ENCODE results near the gene APOA1. TPM values are rescaled to one million over a fixed set of nuclear protein-coding genes. Genes with fewer than 3 reads are reported as not detected.

The APOA1 gene
- total RNA-seq, 2 donors from 2014 or later = 0.37 TPM

DNA sequence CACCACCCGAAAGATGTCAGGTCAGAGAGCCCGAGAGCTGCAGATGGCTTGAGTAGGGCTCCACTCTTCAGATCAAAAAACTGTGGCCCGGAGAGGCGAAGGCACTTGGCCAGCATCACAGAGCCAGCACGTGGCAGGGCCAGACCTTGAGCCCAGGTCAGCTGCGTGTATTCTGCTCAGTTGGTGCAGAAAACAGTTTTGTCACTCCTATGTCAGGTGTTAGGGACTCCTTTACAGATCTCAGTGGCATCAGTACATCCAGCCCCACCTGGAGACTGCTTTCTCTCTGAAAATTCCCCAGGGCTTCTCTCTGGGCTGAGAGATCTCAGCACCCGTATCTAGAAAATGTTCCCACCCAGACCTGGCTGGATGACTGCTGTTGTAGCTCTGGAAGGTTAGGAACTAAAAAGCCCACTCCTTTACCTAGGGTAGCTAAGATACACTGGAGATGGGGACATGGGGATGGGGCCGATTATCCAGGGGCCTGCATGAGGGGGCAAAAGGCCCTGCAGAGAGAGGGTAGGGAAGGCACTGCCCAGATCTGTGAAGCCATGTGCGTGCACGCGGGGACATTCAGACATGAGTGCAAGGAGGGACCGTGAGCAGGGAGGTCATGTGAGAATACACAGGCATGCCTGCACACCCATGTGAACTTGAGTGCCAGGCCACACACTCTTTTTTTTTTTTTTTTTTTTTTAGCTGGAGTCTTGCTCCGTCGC, 3.4 kb downstream of the APOA1 start:
- ATAC-seq (replicated peaks) = no peak
- Mint-ChIP-seq H3K9me3 (no peaks in the 10 kb centered on the region), H3K36me3 (ENCODE audit: low read depth) (no peaks in the 10 kb centered on the region), H3K4me3 (no peak overlapping the region), H3K27me3 (no peaks in the 10 kb centered on the region), H3K27ac (no peak overlapping the region), H3K4me1 (no peaks in the 10 kb centered on the region)

DNA sequence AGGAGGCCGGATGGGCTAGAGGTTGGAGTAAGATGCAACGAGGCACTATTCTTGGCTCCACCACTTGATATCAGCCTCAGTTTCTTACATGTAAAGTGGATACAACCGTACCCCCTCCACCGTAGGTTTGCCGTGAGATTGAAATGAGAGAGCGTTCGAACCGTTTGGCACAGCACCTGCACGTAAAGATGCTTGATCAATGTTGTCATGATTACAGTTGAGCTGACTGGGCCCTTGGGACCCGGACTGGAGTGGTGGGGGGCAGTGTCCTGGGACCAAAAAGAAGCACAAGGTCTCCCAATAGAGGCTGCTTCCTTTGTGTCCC, 4.0 kb downstream of the APOA1 start:
- Mint-ChIP-seq H3K4me1 (no peaks in the 10 kb centered on the region), H3K9me3 (no peaks in the 10 kb centered on the region), H3K36me3 (ENCODE audit: low read depth) (no peaks in the 10 kb centered on the region), H3K27me3 (no peaks in the 10 kb centered on the region), H3K27ac (no peak overlapping the region), H3K4me3 (no peak overlapping the region)
- ATAC-seq (replicated peaks) = no peak

DNA sequence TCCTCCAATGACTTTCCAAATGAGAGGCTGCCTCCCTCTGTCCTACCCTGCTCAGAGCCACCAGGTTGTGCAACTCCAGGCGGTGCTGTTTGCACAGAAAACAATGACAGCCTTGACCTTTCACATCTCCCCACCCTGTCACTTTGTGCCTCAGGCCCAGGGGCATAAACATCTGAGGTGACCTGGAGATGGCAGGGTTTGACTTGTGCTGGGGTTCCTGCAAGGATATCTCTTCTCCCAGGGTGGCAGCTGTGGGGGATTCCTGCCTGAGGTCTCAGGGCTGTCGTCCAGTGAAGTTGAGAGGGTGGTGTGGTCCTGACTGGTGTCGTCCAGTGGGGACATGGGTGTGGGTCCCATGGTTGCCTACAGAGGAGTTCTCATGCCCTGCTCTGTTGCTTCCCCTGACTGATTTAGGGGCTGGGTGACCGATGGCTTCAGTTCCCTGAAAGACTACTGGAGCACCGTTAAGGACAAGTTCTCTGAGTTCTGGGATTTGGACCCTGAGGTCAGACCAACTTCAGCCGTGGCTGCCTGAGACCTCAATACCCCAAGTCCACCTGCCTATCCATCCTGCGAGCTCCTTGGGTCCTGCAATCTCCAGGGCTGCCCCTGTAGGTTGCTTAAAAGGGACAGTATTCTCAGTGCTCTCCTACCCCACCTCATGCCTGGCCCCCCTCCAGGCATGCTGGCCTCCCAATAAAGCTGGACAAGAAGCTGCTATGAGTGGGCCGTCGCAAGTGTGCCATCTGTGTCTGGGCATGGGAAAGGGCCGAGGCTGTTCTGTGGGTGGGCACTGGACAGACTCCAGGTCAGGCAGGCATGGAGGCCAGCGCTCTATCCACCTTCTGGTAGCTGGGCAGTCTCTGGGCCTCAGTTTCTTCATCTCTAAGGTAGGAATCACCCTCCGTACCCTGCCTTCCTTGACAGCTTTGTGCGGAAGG, 4.8 kb downstream of the APOA1 start:
- Mint-ChIP-seq H3K27me3 (no peaks in the 10 kb centered on the region), H3K9me3 (no peaks in the 10 kb centered on the region)

DNA sequence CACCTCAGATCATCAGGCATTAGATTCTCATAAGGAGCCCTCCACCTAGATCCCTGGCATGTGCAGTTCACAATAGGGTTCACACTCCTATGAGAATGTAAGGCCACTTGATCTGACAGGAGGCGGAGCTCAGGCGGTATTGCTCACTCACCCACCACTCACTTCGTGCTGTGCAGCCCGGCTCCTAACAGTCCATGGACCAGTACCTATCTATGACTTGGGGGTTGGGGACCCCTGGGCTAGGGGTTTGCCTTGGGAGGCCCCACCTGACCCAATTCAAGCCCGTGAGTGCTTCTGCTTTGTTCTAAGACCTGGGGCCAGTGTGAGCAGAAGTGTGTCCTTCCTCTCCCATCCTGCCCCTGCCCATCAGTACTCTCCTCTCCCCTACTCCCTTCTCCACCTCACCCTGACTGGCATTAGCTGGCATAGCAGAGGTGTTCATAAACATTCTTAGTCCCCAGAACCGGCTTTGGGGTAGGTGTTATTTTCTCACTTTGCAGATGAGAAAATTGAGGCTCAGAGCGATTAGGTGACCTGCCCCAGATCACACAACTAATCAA, 5.6 kb downstream of the APOA1 start:
- Mint-ChIP-seq H3K9me3 (no peaks in the 10 kb centered on the region), H3K27ac (no peak overlapping the region), H3K4me1 (no peaks in the 10 kb centered on the region), H3K27me3 (no peaks in the 10 kb centered on the region), H3K4me3 (no peak overlapping the region), H3K36me3 (ENCODE audit: low read depth) (no peaks in the 10 kb centered on the region)
- no peak for ATAC-seq (replicated peaks)

More for the DNA sequence above, 4.8 kb downstream of the APOA1 start:
- ATAC-seq (replicated peaks) = no peak
- Mint-ChIP-seq H3K36me3 (ENCODE audit: low read depth) (no peaks in the 10 kb centered on the region), H3K4me3 (no peak overlapping the region), H3K27ac (no peak overlapping the region), H3K4me1 (no peaks in the 10 kb centered on the region)

DNA sequence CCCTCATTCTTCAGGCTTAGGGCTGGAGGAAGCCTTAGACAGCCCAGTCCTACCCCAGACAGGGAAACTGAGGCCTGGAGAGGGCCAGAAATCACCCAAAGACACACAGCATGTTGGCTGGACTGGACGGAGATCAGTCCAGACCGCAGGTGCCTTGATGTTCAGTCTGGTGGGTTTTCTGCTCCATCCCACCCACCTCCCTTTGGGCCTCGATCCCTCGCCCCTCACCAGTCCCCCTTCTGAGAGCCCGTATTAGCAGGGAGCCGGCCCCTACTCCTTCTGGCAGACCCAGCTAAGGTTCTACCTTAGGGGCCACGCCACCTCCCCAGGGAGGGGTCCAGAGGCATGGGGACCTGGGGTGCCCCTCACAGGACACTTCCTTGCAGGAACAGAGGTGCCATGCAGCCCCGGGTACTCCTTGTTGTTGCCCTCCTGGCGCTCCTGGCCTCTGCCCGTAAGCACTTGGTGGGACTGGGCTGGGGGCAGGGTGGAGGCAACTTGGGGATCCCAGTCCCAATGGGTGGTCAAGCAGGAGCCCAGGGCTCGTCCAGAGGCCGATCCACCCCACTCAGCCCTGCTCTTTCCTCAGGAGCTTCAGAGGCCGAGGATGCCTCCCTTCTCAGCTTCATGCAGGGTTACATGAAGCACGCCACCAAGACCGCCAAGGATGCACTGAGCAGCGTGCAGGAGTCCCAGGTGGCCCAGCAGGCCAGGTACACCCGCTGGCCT, 7.1 kb downstream of the APOA1 start:
- H3K4me3 Mint-ChIP-seq = no peak overlapping the region
- no peaks in the 10 kb centered on the region for H3K27me3 Mint-ChIP-seq
- ATAC-seq (replicated peaks) = no peak
- no peaks in the 10 kb centered on the region for H3K4me1 Mint-ChIP-seq
- no peak overlapping the region for H3K27ac Mint-ChIP-seq
- no peaks in the 10 kb centered on the region for H3K36me3 Mint-ChIP-seq (ENCODE audit: low read depth)
- no peaks in the 10 kb centered on the region for H3K9me3 Mint-ChIP-seq

DNA sequence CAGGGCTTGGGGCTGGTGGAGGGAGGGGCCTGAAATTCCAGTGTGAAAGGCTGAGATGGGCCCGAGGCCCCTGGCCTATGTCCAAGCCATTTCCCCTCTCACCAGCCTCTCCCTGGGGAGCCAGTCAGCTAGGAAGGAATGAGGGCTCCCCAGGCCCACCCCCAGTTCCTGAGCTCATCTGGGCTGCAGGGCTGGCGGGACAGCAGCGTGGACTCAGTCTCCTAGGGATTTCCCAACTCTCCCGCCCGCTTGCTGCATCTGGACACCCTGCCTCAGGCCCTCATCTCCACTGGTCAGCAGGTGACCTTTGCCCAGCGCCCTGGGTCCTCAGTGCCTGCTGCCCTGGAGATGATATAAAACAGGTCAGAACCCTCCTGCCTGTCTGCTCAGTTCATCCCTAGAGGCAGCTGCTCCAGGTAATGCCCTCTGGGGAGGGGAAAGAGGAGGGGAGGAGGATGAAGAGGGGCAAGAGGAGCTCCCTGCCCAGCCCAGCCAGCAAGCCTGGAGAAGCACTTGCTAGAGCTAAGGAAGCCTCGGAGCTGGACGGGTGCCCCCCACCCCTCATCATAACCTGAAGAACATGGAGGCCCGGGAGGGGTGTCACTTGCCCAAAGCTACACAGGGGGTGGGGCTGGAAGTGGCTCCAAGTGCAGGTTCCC, 7.8 kb downstream of the APOA1 start, which contains the start of gene APOC3:
APOC3 (plus strand) TSS at position 383 of the 659 bp plus-strand sequence. CDS start 676 bp downstream, outside the sequence.
- H3K9me3 Mint-ChIP-seq = no peaks in the 10 kb centered on the region
- no peak for ATAC-seq (replicated peaks)
- no peaks in the 10 kb centered on the region for H3K27me3 Mint-ChIP-seq
- no peaks in the 10 kb centered on the region for H3K36me3 Mint-ChIP-seq (ENCODE audit: low read depth)
- H3K27ac Mint-ChIP-seq = no peak within 1 kb of the TSS
- H3K4me3 Mint-ChIP-seq = no peak within 1 kb of the TSS
- H3K4me1 Mint-ChIP-seq = no peaks in the 10 kb centered on the region

DNA sequence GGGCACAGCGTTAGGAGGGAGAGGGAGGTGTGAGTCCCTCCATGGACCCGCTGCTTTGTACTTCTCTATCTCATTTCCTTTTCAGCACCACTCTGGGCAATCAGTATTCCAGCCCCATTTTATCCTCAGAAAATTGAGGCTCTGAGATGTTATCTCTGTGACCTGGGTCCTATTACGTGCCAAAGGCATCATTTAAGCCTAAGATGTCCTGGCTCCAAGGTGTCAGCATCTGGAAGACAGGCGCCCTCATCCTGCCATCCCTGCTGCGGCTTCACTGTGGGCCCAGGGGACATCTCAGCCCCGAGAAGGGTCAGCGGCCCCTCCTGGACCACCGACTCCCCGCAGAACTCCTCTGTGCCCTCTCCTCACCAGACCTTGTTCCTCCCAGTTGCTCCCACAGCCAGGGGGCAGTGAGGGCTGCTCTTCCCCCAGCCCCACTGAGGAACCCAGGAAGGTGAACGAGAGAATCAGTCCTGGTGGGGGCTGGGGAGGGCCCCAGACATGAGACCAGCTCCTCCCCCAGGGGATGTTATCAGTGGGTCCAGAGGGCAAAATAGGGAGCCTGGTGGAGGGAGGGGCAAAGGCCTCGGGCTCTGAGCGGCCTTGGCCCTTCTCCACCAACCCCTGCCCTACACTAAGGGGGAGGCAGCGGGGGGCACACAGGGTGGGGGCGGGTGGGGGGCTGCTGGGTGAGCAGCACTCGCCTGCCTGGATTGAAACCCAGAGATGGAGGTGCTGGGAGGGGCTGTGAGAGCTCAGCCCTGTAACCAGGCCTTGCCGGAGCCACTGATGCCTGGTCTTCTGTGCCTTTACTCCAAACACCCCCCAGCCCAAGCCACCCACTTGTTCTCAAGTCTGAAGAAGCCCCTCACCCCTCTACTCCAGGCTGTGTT, 8.5 kb downstream of the APOA1 start:
- H3K27ac Mint-ChIP-seq = no peak overlapping the region
- no peak for ATAC-seq (replicated peaks)
- H3K4me3 Mint-ChIP-seq = no peak overlapping the region
- H3K9me3 Mint-ChIP-seq = no peaks in the 10 kb centered on the region
- no peaks in the 10 kb centered on the region for H3K36me3 Mint-ChIP-seq (ENCODE audit: low read depth)
- H3K27me3 Mint-ChIP-seq = no peaks in the 10 kb centered on the region
- H3K4me1 Mint-ChIP-seq = no peaks in the 10 kb centered on the region

DNA sequence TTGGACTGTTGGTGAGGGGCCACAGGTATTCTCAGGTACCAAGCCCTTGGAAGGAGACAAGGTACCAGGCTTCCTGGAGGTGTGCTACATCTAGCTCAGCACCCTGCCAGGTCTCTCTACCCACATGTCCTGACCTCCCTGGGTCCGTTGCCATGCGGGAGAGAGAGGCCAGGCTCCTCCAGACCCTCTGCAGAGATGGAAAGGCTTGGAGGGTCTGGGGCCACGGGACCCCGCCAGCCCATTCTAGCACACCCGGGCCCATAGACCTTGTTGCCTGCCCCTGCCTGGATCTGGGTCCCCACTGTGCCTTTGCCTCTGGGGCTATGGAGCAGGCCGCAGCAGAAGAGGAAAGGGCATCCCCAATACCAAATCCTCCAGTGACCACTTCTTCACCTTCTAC, 10.0 kb downstream of the APOA1 start:
- no peaks in the 10 kb centered on the region for H3K27me3 Mint-ChIP-seq
- H3K4me1 Mint-ChIP-seq = no peaks in the 10 kb centered on the region
- H3K9me3 Mint-ChIP-seq = no peaks in the 10 kb centered on the region
- no peak overlapping the region for H3K27ac Mint-ChIP-seq
- no peaks in the 10 kb centered on the region for H3K36me3 Mint-ChIP-seq (ENCODE audit: low read depth)
- no peak overlapping the region for H3K4me3 Mint-ChIP-seq
- ATAC-seq (replicated peaks) = no peak

DNA sequence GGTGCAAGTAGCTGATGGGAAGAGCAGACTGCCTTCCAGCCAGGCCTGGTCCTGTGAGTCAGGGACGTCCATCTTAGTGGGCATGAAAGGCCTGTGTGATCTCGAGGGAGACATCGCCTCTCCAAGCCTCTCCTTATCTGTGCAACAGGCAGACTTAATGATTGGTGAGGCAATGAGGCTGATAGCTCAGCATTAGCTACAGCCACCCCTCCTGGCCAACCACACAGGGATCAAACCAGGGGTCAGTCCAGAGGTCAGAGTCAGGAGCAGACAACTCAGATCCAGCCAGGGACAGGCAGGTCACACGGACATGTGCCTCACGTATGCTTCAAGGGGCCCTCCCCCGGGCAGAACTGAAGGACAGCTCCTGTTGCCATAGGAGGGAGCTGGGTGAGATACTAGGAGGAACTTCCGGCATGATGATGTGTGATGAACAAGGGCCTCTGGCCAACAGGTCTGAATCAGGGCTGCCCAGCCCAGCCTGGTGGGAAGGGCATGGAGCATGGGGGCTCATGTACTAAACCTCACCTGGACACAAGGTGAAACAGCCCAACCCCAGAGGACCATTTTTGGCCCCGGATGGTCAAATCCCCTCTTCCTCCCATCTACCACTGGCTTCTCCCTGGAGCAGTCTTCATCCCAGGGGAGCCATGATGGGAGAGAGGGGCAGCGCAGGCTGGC, 10.5 kb downstream of the APOA1 start:
- no peaks in the 10 kb centered on the region for H3K36me3 Mint-ChIP-seq (ENCODE audit: low read depth)
- no peaks in the 10 kb centered on the region for H3K4me1 Mint-ChIP-seq
- H3K27me3 Mint-ChIP-seq = no peaks in the 10 kb centered on the region
- H3K4me3 Mint-ChIP-seq = no peak overlapping the region
- no peaks in the 10 kb centered on the region for H3K9me3 Mint-ChIP-seq
- H3K27ac Mint-ChIP-seq = no peak overlapping the region
- no peak for ATAC-seq (replicated peaks)

DNA sequence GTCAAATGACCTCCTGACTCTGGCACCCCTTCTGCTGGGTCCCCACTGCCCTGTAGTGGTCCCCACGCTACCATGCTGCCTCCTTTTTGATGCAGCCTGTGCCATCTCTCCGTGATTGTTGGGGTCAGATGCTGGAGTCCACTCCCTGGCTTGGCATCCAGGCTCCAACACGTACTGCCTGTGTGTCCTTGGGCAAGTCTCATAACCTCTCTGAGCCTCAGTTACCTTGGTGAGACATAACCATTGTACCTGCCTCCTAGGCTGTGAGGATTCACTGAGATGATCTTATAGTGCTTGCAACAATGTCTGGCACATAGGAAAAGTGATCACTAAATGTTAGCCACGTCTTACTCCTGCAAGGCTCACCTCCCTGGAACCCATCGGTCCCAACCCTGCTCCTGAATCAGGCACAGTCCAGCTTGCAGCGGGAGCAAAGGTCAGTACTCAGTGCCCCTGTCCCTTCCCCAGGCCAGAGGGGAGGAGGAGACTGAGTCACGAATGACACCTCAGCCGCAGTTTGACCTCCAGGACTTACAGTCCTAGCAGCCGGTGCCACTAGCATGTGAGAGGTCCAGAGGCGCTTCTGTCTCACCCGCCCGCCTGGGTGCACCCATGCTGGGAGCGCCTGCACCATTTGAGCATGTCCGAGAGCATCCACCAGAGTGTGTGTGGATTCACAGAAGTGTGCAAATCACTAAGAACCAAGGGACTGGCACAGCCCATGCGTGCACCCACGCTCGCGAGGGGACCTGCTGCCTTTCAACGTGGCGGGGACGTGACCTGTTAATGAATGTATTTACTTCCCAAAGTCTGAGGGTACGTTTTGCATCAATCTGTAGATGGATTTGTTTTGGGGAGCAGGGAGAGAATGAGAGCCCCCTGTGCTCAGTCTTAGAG, 11.3 kb downstream of the APOA1 start:
- no peaks in the 10 kb centered on the region for H3K27me3 Mint-ChIP-seq
- H3K4me1 Mint-ChIP-seq = no peaks in the 10 kb centered on the region
- no peaks in the 10 kb centered on the region for H3K36me3 Mint-ChIP-seq (ENCODE audit: low read depth)
- H3K4me3 Mint-ChIP-seq = no peak overlapping the region
- ATAC-seq (replicated peaks) = no peak
- no peaks in the 10 kb centered on the region for H3K9me3 Mint-ChIP-seq
- H3K27ac Mint-ChIP-seq = no peak overlapping the region

DNA sequence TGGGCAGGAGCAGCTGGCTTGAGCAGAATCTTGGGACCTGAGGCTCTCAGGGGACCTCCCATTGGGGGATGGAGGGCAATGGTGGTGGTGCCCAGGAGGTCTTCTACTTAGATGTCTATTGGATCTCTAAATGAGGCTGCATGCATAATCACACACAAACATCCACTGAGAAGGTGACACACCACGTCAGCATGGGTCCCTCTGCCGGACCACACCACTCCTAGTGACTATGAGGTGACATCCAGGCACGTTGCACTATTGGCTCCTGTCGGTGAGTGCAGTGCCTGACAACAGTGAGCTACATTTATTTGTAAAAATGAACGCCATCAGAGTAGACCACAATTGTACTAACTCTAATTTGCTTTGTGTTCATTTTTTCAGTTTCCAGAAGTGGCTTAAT, 12.0 kb downstream of the APOA1 start:
- Mint-ChIP-seq H3K9me3 (no peaks in the 10 kb centered on the region), H3K27me3 (no peaks in the 10 kb centered on the region), H3K36me3 (ENCODE audit: low read depth) (no peaks in the 10 kb centered on the region), H3K27ac (no peak overlapping the region), H3K4me1 (no peaks in the 10 kb centered on the region), H3K4me3 (no peak overlapping the region)
- no peak for ATAC-seq (replicated peaks)

All from activated T-helper 17 cell treated with anti-CD3 and anti-CD28 coated beads, Interleukin-2, amount 50 U/mL, for 72 hours (primary cell).